HCT116 (cell line): ENCODE results near the gene IRF2BP2. TPM values are rescaled to one million over a fixed set of nuclear protein-coding genes. Genes with fewer than 3 reads are reported as not detected.

Experiments used
- ATAC-seq: fragments of 200-7000 bp; cut with Tn5 transposase; 2 replicates; pipeline ENCODE4 v1.9.1; 2020; ENCODE audit warnings: mild to moderate bottlenecking, moderate library complexity
- BruUV-seq: library from RNA; stranded (reverse); fragments of 400-500 nt; replicated peaks from 2 replicates; lab custom pipeline; 2021; lab: Mats Ljungman, UMichigan
- CTCF ChIA-PET: fragments of 300-600 bp; sonication (Branson Sonifier 250); formaldehyde crosslinking; loops from one replicate; lab custom pipeline; 2021; ENCODE audit warnings: antibody characterized with exemption; lab: Charles Lee
- POLR2A ChIA-PET: fragments of 300-600, 350-600 bp; sonication (Branson Sonifier 250); formaldehyde crosslinking; loops from one replicate; lab custom pipeline; 2021; ENCODE audit warnings: antibody characterized with exemption; lab: Charles Lee
- RAD21 ChIA-PET, 2 experiments: fragments of 300-600 bp; sonication (Branson Sonifier 250); formaldehyde crosslinking; loops; one replicate each; lab custom pipeline; 2023; ENCODE audit warnings: low total read pairs in 2 of 2; ENCODE audit not compliant: uncharacterized antibody in 2 of 2, unreplicated experiment in 2 of 2, low non-redundant PET in 1 of 2; lab: Charles Lee
- DNase-seq: peaks from one replicate; pipeline ENCODE4 v3.0.0-alpha.2; 2010; ENCODE audit warnings: low read depth, low spot score
- H2AFZ ChIP-seq: fragments of 200-600 bp; shearing (Covaris generic), sonication (generic); 2 replicates; pipeline ENCODE4 v1.6.1; 2017; ENCODE audit warnings: low read depth, mixed run types, mixed read lengths, antibody characterized with exemption, low read length; ENCODE audit not compliant: poor library complexity, severe bottlenecking
- H3K27ac ChIP-seq: 2 replicates; pipeline ENCODE4 v1.5.1; 2012; ENCODE audit warnings: low read depth, low read length
- H3K27me3 ChIP-seq: fragments of 200-600 bp; sonication (generic); 2 replicates; pipeline ENCODE4 v1.6.1; 2016; ENCODE audit warnings: mixed run types, low read length, mixed read lengths; ENCODE audit not compliant: insufficient read depth
- H3K36me3 ChIP-seq, 2 experiments: fragments of 200-500 bp in 1 of 2; fragments of 200-600 bp in 1 of 2; sonication (Bioruptor generic) in 1 of 2; sonication (generic) in 1 of 2; 2 replicates each; pipeline versions ENCODE4 v1.5.1 to v1.6.1; 2014 to 2016; ENCODE audit warnings: low read length in 2 of 2, inconsistent platforms in 1 of 2, mixed read lengths in 1 of 2, mixed run types in 1 of 2; ENCODE audit not compliant: insufficient read depth in 2 of 2, control insufficient read depth in 1 of 2
- H3K4me1 ChIP-seq, 2 experiments: fragments of 200-600 bp in 1 of 2; sonication (generic) in 1 of 2; 2 replicates each; pipeline versions ENCODE4 v1.5.1 to v1.6.1; 2012 to 2017; ENCODE audit warnings: low read length in 2 of 2, inconsistent platforms in 1 of 2, mild to moderate bottlenecking in 1 of 2, mixed read lengths in 1 of 2, mixed run types in 1 of 2, moderate library complexity in 1 of 2; ENCODE audit not compliant: insufficient read depth in 2 of 2, control insufficient read depth in 1 of 2
- H3K4me2 ChIP-seq: fragments of 200-600 bp; sonication (generic); 2 replicates; pipeline ENCODE4 v1.6.1; 2017; ENCODE audit warnings: mixed run types, low read length, mixed read lengths
- H3K4me3 ChIP-seq, 2 experiments: fragments of 200-600 bp in 1 of 2; sonication (generic) in 1 of 2; replicated peaks in 1 of 2; 2 replicates each; pipeline ENCODE4 v1.5.1; 2011 to 2016; ENCODE audit warnings: low read length in 2 of 2, control low read depth in 1 of 2, low read depth in 1 of 2, mild to moderate bottlenecking in 1 of 2, mixed read lengths in 1 of 2, mixed run types in 1 of 2
- H3K79me2 ChIP-seq: fragments of 200-600 bp; sonication (generic); 2 replicates; pipeline ENCODE4 v1.6.1; 2017; ENCODE audit warnings: mild to moderate bottlenecking, mixed run types, low read length, moderate library complexity, mixed read lengths; ENCODE audit not compliant: insufficient read depth
- H3K9ac ChIP-seq: fragments of 200-600 bp; sonication (generic); 2 replicates; pipeline ENCODE4 v1.6.1; 2016; ENCODE audit warnings: low read length, mixed read lengths
- H3K9me2 ChIP-seq: fragments of 200-600 bp; sonication (generic), shearing (Covaris generic); 2 replicates; pipeline ENCODE4 v1.6.1; 2017; ENCODE audit warnings: mixed run types, mild to moderate bottlenecking, moderate library complexity; ENCODE audit not compliant: insufficient read depth
- H3K9me3 ChIP-seq, 2 experiments: fragments of 200-500 bp in 1 of 2; fragments of 200-600 bp in 1 of 2; sonication (Bioruptor generic) in 1 of 2; sonication (generic) in 1 of 2; 2 replicates each; pipeline ENCODE4 v1.6.1; 2014 to 2017; ENCODE audit warnings: low read length in 2 of 2, mixed read lengths in 2 of 2, inconsistent platforms in 1 of 2, low read depth in 1 of 2, mild to moderate bottlenecking in 1 of 2, mixed run types in 1 of 2, moderate library complexity in 1 of 2; ENCODE audit not compliant: control insufficient read depth in 1 of 2, insufficient read depth in 1 of 2
- H4K20me1 ChIP-seq: fragments of 200-600 bp; sonication (generic), shearing (Covaris generic); 2 replicates; pipeline ENCODE4 v1.6.1; 2017; ENCODE audit warnings: mixed run types, mild to moderate bottlenecking, moderate library complexity; ENCODE audit not compliant: insufficient read depth
- CEBPB ChIP-seq: IDR thresholded peaks from 2 replicates; pipeline ENCODE4 v1.6.1; 2012; ENCODE audit warnings: low read depth
- CTCF ChIP-seq, 3 experiments: fragments of 200-600 bp in 1 of 3; sonication (generic) in 1 of 3; IDR thresholded peaks in 2 of 3; conservative IDR thresholded peaks in 1 of 3; 2 replicates each; pipeline ENCODE4 v1.5.1; 2012 to 2017; ENCODE audit warnings: low read depth in 2 of 3, low read length in 2 of 3, antibody characterized with exemption in 1 of 3, borderline replicate concordance in 1 of 3, control low read depth in 1 of 3, mild to moderate bottlenecking in 1 of 3, mixed read lengths in 1 of 3, mixed run types in 1 of 3, moderate library complexity in 1 of 3; ENCODE audit not compliant: insufficient read depth in 1 of 3
- EGR1 ChIP-seq: IDR thresholded peaks from 2 replicates; pipeline ENCODE4 v1.6.1; 2012; ENCODE audit warnings: low read depth
- ELF1 ChIP-seq: IDR thresholded peaks from 2 replicates; pipeline ENCODE4 v1.6.1; 2012; ENCODE audit warnings: low read depth, borderline replicate concordance
- EZH2 ChIP-seq: fragments of 200-600 bp; sonication (generic); IDR thresholded peaks from 2 replicates; pipeline ENCODE4 v1.6.1; 2017; ENCODE audit warnings: antibody characterized with exemption, mixed run types
- EZH2phosphoT487 ChIP-seq: fragments of 200-600 bp; IDR thresholded peaks from 2 replicates; pipeline ENCODE4 v1.6.1; 2018; ENCODE audit warnings: antibody characterized with exemption, borderline replicate concordance
- JUND ChIP-seq: IDR thresholded peaks from 2 replicates; pipeline ENCODE4 v1.6.1; 2012
- POLR2A ChIP-seq: IDR thresholded peaks from 2 replicates; pipeline ENCODE4 v1.7.0; 2011; ENCODE audit warnings: borderline replicate concordance; ENCODE audit not compliant: insufficient read depth, insufficient read length; ENCODE audit errors: extremely low read depth
- SP1 ChIP-seq: IDR thresholded peaks from 2 replicates; pipeline ENCODE4 v1.6.1; 2012; ENCODE audit warnings: low read depth
- TCF7L2 ChIP-seq: IDR thresholded peaks from 2 replicates; pipeline ENCODE4 v1.7.0; 2011; ENCODE audit warnings: borderline replicate concordance, inconsistent platforms; ENCODE audit not compliant: insufficient read depth, insufficient read length; ENCODE audit errors: extremely low read depth
- ZBTB33 ChIP-seq: IDR thresholded peaks from 2 replicates; pipeline ENCODE4 v1.6.1; 2011; ENCODE audit warnings: mild to moderate bottlenecking, low read length, moderate library complexity; ENCODE audit not compliant: insufficient replicate concordance; ENCODE audit errors: extremely low read depth
- ZFX ChIP-seq: fragments of 450-650 bp; IDR thresholded peaks from 2 replicates; pipeline ENCODE4 v1.6.1; 2017
- intact Hi-C: fragments of 100-400 bp; cut with micrococcal nuclease; formaldehyde crosslinking; loops from 2 replicates; pipeline ENCODE4 v1.10.0; 2022
- total RNA-seq: library from RNA; stranded (reverse); gene quantifications from one replicate; pipeline ENCODE4 v1.2.1, GENCODE V29; 2021; ENCODE audit not compliant: unreplicated experiment

The IRF2BP2 gene
- total RNA-seq, 1 experiment from 2014 or later, result 61.3 TPM

DNA sequence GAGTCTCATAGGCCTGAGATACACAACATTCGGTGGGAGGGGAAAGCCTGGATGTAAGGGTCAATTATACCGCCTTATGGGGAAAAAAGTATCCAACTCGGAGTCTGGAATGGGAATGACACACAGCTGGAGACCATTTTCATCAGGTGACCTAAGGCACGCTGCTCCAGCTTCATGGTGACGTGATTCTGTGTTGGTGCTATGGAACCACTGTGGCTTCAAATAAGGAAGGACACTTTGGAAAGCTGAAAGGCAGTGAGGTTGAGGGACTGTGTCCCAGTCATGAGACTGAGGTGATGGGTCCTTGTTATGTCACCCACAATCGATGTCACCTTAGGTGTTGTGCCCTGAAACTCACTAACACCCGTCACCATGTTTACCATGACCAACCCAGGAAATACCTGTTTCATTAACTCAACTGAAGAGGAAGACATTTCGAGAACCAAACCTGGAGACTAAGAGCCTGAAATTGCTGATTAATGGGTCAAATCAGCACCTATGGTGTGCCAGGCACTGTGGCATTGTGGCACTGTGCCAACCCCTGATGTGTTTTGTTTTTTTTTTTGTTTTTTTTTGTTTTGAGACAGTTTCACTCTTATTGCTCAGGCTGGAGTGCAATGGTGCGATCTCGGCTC lies 54.5 kb downstream of the IRF2BP2 start:
- H3K27ac ChIP-seq, result no peak overlapping the region
- no peaks in the 10 kb centered on the region for H4K20me1 ChIP-seq
- no peaks in the 10 kb centered on the region for H3K9me3 ChIP-seq
- no peak overlapping the region for H3K4me2 ChIP-seq
- TF ChIP-seq POLR2A (no peak), ELF1 (no peak), TCF7L2 (no peak), EGR1 (no peak), EZH2phosphoT487 (no peak), EZH2 (no peak), CEBPB (no peak), JUND (no peak), ZFX (no peak), ZBTB33 (no peak), SP1 (no peak), CTCF (IDR thresholded peaks at IDR 0.05 in 2 of 3, conservative IDR thresholded peaks at IDR 0.05 in 1 of 3; ENCODE audit: borderline replicate concordance in 1 of 3, insufficient read depth in 1 of 3, low read depth in 2 of 3, low read length in 2 of 3) (no peak)
- TF ChIP-seq, all 23 proteins: peak for 0
- Histone ChIP-seq H3K9me2 (no peaks in the 10 kb centered on the region), H3K36me3 (no peaks in the 10 kb centered on the region), H3K9ac (no peak overlapping the region), H3K4me1 (no peaks in the 10 kb centered on the region), H3K79me2 (no peaks in the 10 kb centered on the region), H3K4me3 (no peak overlapping the region), H3K27me3 (no peaks in the 10 kb centered on the region), H2AFZ (no peak overlapping the region)
- intact Hi-C loops, result no loop called here
- DNase-seq (no peak), ATAC-seq (no peak)
- ChIA-PET POLR2A (no interaction called here), CTCF (no interaction called here), RAD21 (no interaction called here)
- BruUV-seq, result no TSS peak
